Neural progenitor cell (in vitro differentiated cells): ENCODE measurements around the gene GALNT18. TPM values are rescaled to one million over a fixed set of nuclear protein-coding genes. Genes with fewer than 3 reads are reported as not detected.

Source experiments
- DNase-seq: peaks from one replicate; pipeline ENCODE4 v3.0.0-alpha.2; 2016; ENCODE audit warnings: low spot score
- H2AFZ ChIP-seq: fragments of 200-600 bp; sonication (generic); replicated peaks from 2 replicates; pipeline ENCODE4 v1.6.1; 2016; ENCODE audit warnings: antibody characterized with exemption
- H3F3A ChIP-seq: fragments of 200-600 bp; sonication (generic); 2 replicates; pipeline ENCODE4 v1.6.1; 2016; ENCODE audit warnings: antibody characterized with exemption, low read depth
- H3K27ac ChIP-seq: fragments of 200-600 bp; sonication (generic); 2 replicates; pipeline ENCODE4 v1.5.1; 2016; ENCODE audit warnings: mild to moderate bottlenecking
- H3K27me3 ChIP-seq: fragments of 200-600 bp; sonication (generic); 2 replicates; pipeline ENCODE4 v1.6.1; 2016; ENCODE audit warnings: mild to moderate bottlenecking, moderate library complexity
- H3K36me3 ChIP-seq: fragments of 200-600 bp; sonication (generic); 2 replicates; pipeline ENCODE4 v1.5.1; 2016
- H3K4me1 ChIP-seq: fragments of 200-600 bp; sonication (generic); 2 replicates; pipeline ENCODE4 v1.6.1; 2016; ENCODE audit warnings: mixed run types
- H3K4me2 ChIP-seq: fragments of 200-600 bp; sonication (generic); 2 replicates; pipeline ENCODE4 v1.6.1; 2016
- H3K4me3 ChIP-seq: fragments of 200-600 bp; sonication (generic); 2 replicates; pipeline ENCODE4 v1.5.1; 2016
- H3K79me2 ChIP-seq: fragments of 200-600 bp; sonication (generic); 2 replicates; pipeline ENCODE4 v1.6.1; 2016; ENCODE audit warnings: low read depth
- H3K9ac ChIP-seq: fragments of 200-600 bp; sonication (generic); 2 replicates; pipeline ENCODE4 v1.6.1; 2016
- H3K9me3 ChIP-seq: fragments of 200-600 bp; sonication (generic); 2 replicates; pipeline ENCODE4 v1.5.1; 2016; ENCODE audit warnings: low read depth
- H4K20me1 ChIP-seq: fragments of 200-600 bp; sonication (generic); 2 replicates; pipeline ENCODE4 v1.6.1; 2016; ENCODE audit warnings: low read depth
- H3K27ac Mint-ChIP-seq: 3 replicates; pipeline ENCODE4 v1.8.0; 2021; ENCODE audit warnings: mixed read lengths
- H3K27me3 Mint-ChIP-seq: 2 replicates; pipeline ENCODE4 v1.8.0; 2022; ENCODE audit warnings: low read depth, mild to moderate bottlenecking, inconsistent platforms, moderate library complexity, mixed read lengths; ENCODE audit not compliant: insufficient read depth
- H3K36me3 Mint-ChIP-seq: 3 replicates; pipeline ENCODE4 v1.8.0; 2021; ENCODE audit warnings: mixed read lengths
- H3K4me1 Mint-ChIP-seq: 3 replicates; pipeline ENCODE4 v1.8.0; 2021; ENCODE audit warnings: mixed read lengths
- H3K4me3 Mint-ChIP-seq: 3 replicates; pipeline ENCODE4 v1.8.0; 2021; ENCODE audit warnings: mild to moderate bottlenecking, moderate library complexity, mixed read lengths
- H3K9me3 Mint-ChIP-seq: 3 replicates; pipeline ENCODE4 v1.8.0; 2020; ENCODE audit warnings: mixed read lengths
- CTCF ChIP-seq: fragments of 200-600 bp; sonication (generic); IDR thresholded peaks from 2 replicates; pipeline ENCODE4 v1.5.1; 2017; ENCODE audit warnings: antibody characterized with exemption, mild to moderate bottlenecking
- EZH2 ChIP-seq: fragments of 200-600 bp; sonication (generic); IDR thresholded peaks from 2 replicates; pipeline ENCODE4 v1.6.1; 2017; ENCODE audit warnings: antibody characterized with exemption, mild to moderate bottlenecking, moderate library complexity
- EZH2phosphoT487 ChIP-seq: fragments of 200-600 bp; sonication (generic); IDR thresholded peaks from 2 replicates; pipeline ENCODE4 v1.6.1; 2017; ENCODE audit warnings: antibody characterized with exemption
- total RNA-seq: library from RNA; depleted of rRNA; stranded (reverse); fragments of >200 nt; gene quantifications from 2 replicates; pipeline ENCODE4 v1.2.3, GENCODE V29; 2015; ENCODE audit warnings: low replicate concordance

GALNT18 gene
- total RNA-seq, 1 donor from 2014 or later, result 2.4 TPM

DNA sequence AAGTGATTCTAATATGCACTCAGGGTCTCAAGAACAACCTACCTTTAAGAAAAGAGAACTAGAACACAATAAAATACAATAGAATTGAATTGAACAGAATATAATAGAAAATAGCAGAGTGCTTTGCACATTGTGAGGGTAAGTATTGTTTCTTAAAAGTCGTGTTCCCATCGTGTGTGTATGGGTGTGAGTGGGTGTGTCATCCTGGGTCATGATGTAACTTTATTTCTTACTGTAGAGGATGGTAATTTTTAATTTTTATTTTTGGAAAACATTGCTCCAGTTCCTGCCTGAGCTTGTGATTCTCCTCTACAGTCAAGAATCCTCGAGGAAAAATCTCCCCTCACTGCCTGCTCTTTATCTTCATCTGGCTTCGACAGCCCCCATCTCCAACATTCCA is 193.1 kb downstream of the GALNT18 start:
- Histone ChIP-seq H3K9ac (no peak overlapping the region), H3K4me2 (no peak overlapping the region), H3F3A (no peaks in the 10 kb centered on the region), H3K9me3 (no peaks in the 10 kb centered on the region), H3K4me1 (peaks cover 9% of the 10 kb centered on the region), H3K79me2 (no peaks in the 10 kb centered on the region), H3K36me3 (no peaks in the 10 kb centered on the region), H3K27me3 (no peaks in the 10 kb centered on the region), H3K27ac (no peak overlapping the region), H4K20me1 (no peaks in the 10 kb centered on the region), H2AFZ (no peak overlapping the region), H3K4me3 (no peak overlapping the region)
- H3K9me3 Mint-ChIP-seq, result no peaks in the 10 kb centered on the region
- H3K4me3 Mint-ChIP-seq, result no peak overlapping the region
- TF ChIP-seq CTCF (no peak), EZH2phosphoT487 (no peak), EZH2 (no peak)
- no peak overlapping the region for H3K27ac Mint-ChIP-seq
- peaks cover 22% of the 10 kb centered on the region for H3K4me1 Mint-ChIP-seq
- no peak for DNase-seq
- H3K36me3 Mint-ChIP-seq, result no peaks in the 10 kb centered on the region
- peaks cover 10% of the 10 kb centered on the region for H3K27me3 Mint-ChIP-seq

DNA sequence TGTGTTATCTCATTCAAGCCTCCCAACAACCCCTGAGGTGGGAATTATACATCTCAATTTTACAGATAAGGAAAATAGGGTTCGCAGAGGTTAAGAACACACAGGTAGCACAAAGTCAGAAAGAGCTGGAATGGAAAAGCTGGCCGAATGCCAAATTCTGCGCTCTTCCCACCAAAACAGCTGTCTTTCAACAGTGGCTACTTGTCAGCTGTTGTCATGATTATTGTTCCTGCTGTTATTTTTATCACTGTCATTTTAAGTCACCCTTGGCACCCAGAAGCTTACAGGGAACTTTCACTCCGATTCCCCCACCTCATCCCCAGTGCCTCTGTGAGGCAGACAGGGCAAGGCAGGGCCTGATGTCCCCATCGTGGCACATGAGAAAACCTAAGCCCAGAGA is 194.3 kb downstream of the GALNT18 start:
- no peak for DNase-seq
- Histone ChIP-seq H3K27ac (no peak overlapping the region), H3K9ac (no peak overlapping the region), H3F3A (no peaks in the 10 kb centered on the region), H3K4me2 (peak overlapping the region; percentile 10), H2AFZ (no peak overlapping the region), H3K4me1 (peaks cover 12% of the 10 kb centered on the region), H3K4me3 (no peak overlapping the region), H3K79me2 (no peaks in the 10 kb centered on the region), H3K27me3 (no peaks in the 10 kb centered on the region), H3K36me3 (no peaks in the 10 kb centered on the region), H4K20me1 (no peaks in the 10 kb centered on the region), H3K9me3 (no peaks in the 10 kb centered on the region)
- Mint-ChIP-seq H3K27me3 (peaks cover 9% of the 10 kb centered on the region), H3K4me3 (no peak overlapping the region), H3K9me3 (no peaks in the 10 kb centered on the region), H3K36me3 (no peaks in the 10 kb centered on the region), H3K4me1 (peaks cover 28% of the 10 kb centered on the region), H3K27ac (no peak overlapping the region)
- TF ChIP-seq EZH2phosphoT487, result no peak
- no peak for TF ChIP-seq EZH2
- no peak for TF ChIP-seq CTCF

GRCh38 chr11:11427140-11427539 is 194.7 kb downstream of the GALNT18 start:
- TF ChIP-seq CTCF (no peak), EZH2 (no peak), EZH2phosphoT487 (no peak)
- H3K36me3 ChIP-seq, result no peaks in the 10 kb centered on the region
- H4K20me1 ChIP-seq, result no peaks in the 10 kb centered on the region
- H3K27ac ChIP-seq, result no peak overlapping the region
- Mint-ChIP-seq H3K9me3 (no peaks in the 10 kb centered on the region), H3K36me3 (no peaks in the 10 kb centered on the region), H3K4me1 (peaks cover 31% of the 10 kb centered on the region), H3K4me3 (no peak overlapping the region), H3K27me3 (peaks cover 9% of the 10 kb centered on the region), H3K27ac (peak overlapping the region; percentile 23)
- no peak for DNase-seq
- no peaks in the 10 kb centered on the region for H3K79me2 ChIP-seq
- no peak overlapping the region for H3K9ac ChIP-seq
- H3K27me3 ChIP-seq, result no peaks in the 10 kb centered on the region
- H3F3A ChIP-seq, result peaks cover 3% of the 10 kb centered on the region
- H3K4me2 ChIP-seq, result peak overlapping the region; percentile 10
- no peak overlapping the region for H2AFZ ChIP-seq
- peaks cover 16% of the 10 kb centered on the region for H3K4me1 ChIP-seq
- no peak overlapping the region for H3K4me3 ChIP-seq
- H3K9me3 ChIP-seq, result no peaks in the 10 kb centered on the region
